Choroid plexus epithelial cell (primary cell): ENCODE measurements around the gene ARFIP1.
A peak's percentile ranks its signal among the peaks of the same experiment; 100 is the strongest.

Experiments
- DNase-seq: peaks from one replicate; pipeline ENCODE4 v3.0.0-alpha.2; 2010; ENCODE audit warnings: low read depth
- H3K4me3 ChIP-seq: 2 replicates; pipeline ENCODE4 v1.5.1; 2011; ENCODE audit warnings: low read depth, mild to moderate bottlenecking, control low read depth, low read length, moderate library complexity
- CTCF ChIP-seq: conservative IDR thresholded peaks from 2 replicates; pipeline ENCODE4 v1.5.1; 2011; ENCODE audit warnings: low read depth, mild to moderate bottlenecking, control low read depth, inconsistent platforms, low read length, moderate library complexity

The ARFIP1 gene

GRCh38 chr4:152880263-152880662 is 100.5 kb downstream of the ARFIP1 start:
- no peak for TF ChIP-seq CTCF
- DNase-seq, result no peak
- no peak overlapping the region for H3K4me3 ChIP-seq

GRCh38 chr4:152881974-152882373 is 102.2 kb downstream of the ARFIP1 start:
- H3K4me3 ChIP-seq, result no peak overlapping the region
- DNase-seq, result no peak
- TF ChIP-seq CTCF, result no peak

- no peak overlapping the region for H3K4me3 ChIP-seq
- no peak for TF ChIP-seq CTCF
- DNase-seq, result no peak
These were observed 105.4 kb downstream of the ARFIP1 start for GRCh38 chr4:152885185-152885584.

- DNase-seq, result no peak
- no peak for TF ChIP-seq CTCF
- no peak overlapping the region for H3K4me3 ChIP-seq
These were observed 106.4 kb downstream of the ARFIP1 start for GRCh38 chr4:152886201-152886600.

- no peak for DNase-seq
- TF ChIP-seq CTCF, result no peak
- H3K4me3 ChIP-seq, result no peak overlapping the region
These were observed 108.2 kb downstream of the ARFIP1 start for GRCh38 chr4:152887981-152888380.

GRCh38 chr4:152892974-152893373 is 113.2 kb downstream of the ARFIP1 start:
- no peak for DNase-seq
- no peak for TF ChIP-seq CTCF
- H3K4me3 ChIP-seq, result no peak overlapping the region

GRCh38 chr4:152894673-152895072 is 114.9 kb downstream of the ARFIP1 start:
- TF ChIP-seq CTCF, result no peak
- no peak overlapping the region for H3K4me3 ChIP-seq
- DNase-seq, result peak; percentile 53
